T-helper 1 cell treated with Interleukin-12 subunit alpha and Interleukin-12 subunit beta and Interleukin-4 antibody, amounts not matched to agents 30 μg/mL and 1 μg/mL, for 36 hours (primary cell): ENCODE measurements around the gene DNAAF3.
"Not testable (repeated sequence)": the region's sequence is repeated elsewhere in the genome, so short reads cannot be mapped to it uniquely, and the experiment has no call there.

Source experiments
- H3K27ac Mint-ChIP-seq: one replicate; pipeline ENCODE4 v1.8.0; 2021; ENCODE audit warnings: mild to moderate bottlenecking, mixed read lengths
- H3K27me3 Mint-ChIP-seq: one replicate; pipeline ENCODE4 v1.8.0; 2021; ENCODE audit warnings: low read depth, mixed read lengths
- H3K36me3 Mint-ChIP-seq: one replicate; pipeline ENCODE4 v1.8.0; 2021; ENCODE audit warnings: low read depth, mixed read lengths
- H3K4me1 Mint-ChIP-seq: one replicate; pipeline ENCODE4 v1.8.0; 2021; ENCODE audit warnings: low read depth, mixed read lengths
- H3K4me3 Mint-ChIP-seq: one replicate; pipeline ENCODE4 v1.8.0; 2021; ENCODE audit warnings: mild to moderate bottlenecking, moderate library complexity, mixed read lengths
- H3K9me3 Mint-ChIP-seq: one replicate; pipeline ENCODE4 v1.8.0; 2021; ENCODE audit warnings: mixed read lengths

DNAAF3 gene

GRCh38 chr19:55169136-55169535, 2.7 kb upstream of the DNAAF3 start:
- Mint-ChIP-seq H3K9me3 (no peaks in the 10 kb centered on the region), H3K27me3 (peaks cover 79% of the 10 kb centered on the region), H3K27ac (no peak overlapping the region), H3K4me3 (no peak overlapping the region), H3K4me1 (peaks cover 21% of the 10 kb centered on the region), H3K36me3 (no peaks in the 10 kb centered on the region)

GRCh38 chr19:55165952-55166529, 372 bp downstream of the DNAAF3 start:
- peaks cover 54% of the 10 kb centered on the region for H3K27me3 Mint-ChIP-seq
- H3K36me3 Mint-ChIP-seq = no peaks in the 10 kb centered on the region
- H3K27ac Mint-ChIP-seq = no peak overlapping the region
- H3K9me3 Mint-ChIP-seq = no peaks in the 10 kb centered on the region
- peak overlapping the region; percentile 83 for H3K4me3 Mint-ChIP-seq
- peaks cover 13% of the 10 kb centered on the region for H3K4me1 Mint-ChIP-seq

- Mint-ChIP-seq H3K9me3 (no peaks in the 10 kb centered on the region), H3K36me3 (no peaks in the 10 kb centered on the region), H3K27ac (no peak overlapping the region), H3K27me3 (peaks cover 51% of the 10 kb centered on the region), H3K4me3 (no peak overlapping the region), H3K4me1 (peaks cover 12% of the 10 kb centered on the region)
Measured at GRCh38 chr19:55161571-55162322, 4.7 kb downstream of the DNAAF3 start.

- H3K9me3 Mint-ChIP-seq = no peaks in the 10 kb centered on the region
- peaks cover 48% of the 10 kb centered on the region for H3K27me3 Mint-ChIP-seq
- H3K4me3 Mint-ChIP-seq = no peak overlapping the region
- H3K4me1 Mint-ChIP-seq = peaks cover 4% of the 10 kb centered on the region
- H3K36me3 Mint-ChIP-seq = no peaks in the 10 kb centered on the region
- H3K27ac Mint-ChIP-seq = no peak overlapping the region
Measured at GRCh38 chr19:55160986-55161365, 5.4 kb downstream of the DNAAF3 start.

GRCh38 chr19:55160128-55160985, 6.1 kb downstream of the DNAAF3 start:
- H3K27me3 Mint-ChIP-seq = peaks cover 42% of the 10 kb centered on the region
- H3K36me3 Mint-ChIP-seq = no peaks in the 10 kb centered on the region
- peak overlapping the region; percentile 13 for H3K27ac Mint-ChIP-seq

GRCh38 chr19:55158848-55159749, 7.3 kb downstream of the DNAAF3 start:
- Mint-ChIP-seq H3K27ac (no peak overlapping the region), H3K36me3 (no peaks in the 10 kb centered on the region), H3K9me3 (no peaks in the 10 kb centered on the region), H3K4me1 (peaks cover 7% of the 10 kb centered on the region), H3K27me3 (peaks cover 37% of the 10 kb centered on the region), H3K4me3 (no peak overlapping the region)

More at GRCh38 chr19:55160128-55160985, 6.1 kb downstream of the DNAAF3 start:
- peak overlapping the region; percentile 47 for H3K4me3 Mint-ChIP-seq
- peaks cover 3% of the 10 kb centered on the region for H3K4me1 Mint-ChIP-seq
- no peaks in the 10 kb centered on the region for H3K9me3 Mint-ChIP-seq

- H3K4me3 Mint-ChIP-seq = no peak overlapping the region
- H3K9me3 Mint-ChIP-seq = peaks cover 4% of the 10 kb centered on the region
- H3K4me1 Mint-ChIP-seq = peaks cover 7% of the 10 kb centered on the region
- peaks cover 37% of the 10 kb centered on the region for H3K27me3 Mint-ChIP-seq
- H3K27ac Mint-ChIP-seq = no peak overlapping the region
- no peaks in the 10 kb centered on the region for H3K36me3 Mint-ChIP-seq
Measured at GRCh38 chr19:55158423-55158822, 8.0 kb downstream of the DNAAF3 start.

- Mint-ChIP-seq H3K27ac (no peak within 1 kb of the TSS), H3K4me3 (no peak within 1 kb of the TSS), H3K36me3 (no peaks in the 10 kb centered on the region), H3K9me3 (peaks cover 4% of the 10 kb centered on the region), H3K27me3 (peaks cover 33% of the 10 kb centered on the region), H3K4me1 (peaks cover 8% of the 10 kb centered on the region)
Measured at GRCh38 chr19:55157064-55157908, 9.1 kb downstream of the DNAAF3 start, which contains the start of gene TNNI3. Gene TNNI3, minus strand, starts transcription at chr19:55157732. Its CDS starts 143 bp downstream, at chr19:55157589.

GRCh38 chr19:55156202-55157063, 10.0 kb downstream of the DNAAF3 start:
- Mint-ChIP-seq H3K36me3 (no peaks in the 10 kb centered on the region), H3K27ac (no peak overlapping the region), H3K9me3 (peaks cover 10% of the 10 kb centered on the region), H3K4me1 (peaks cover 13% of the 10 kb centered on the region), H3K27me3 (peaks cover 32% of the 10 kb centered on the region), H3K4me3 (no peak overlapping the region)

- H3K27me3 Mint-ChIP-seq = peaks cover 32% of the 10 kb centered on the region
- not testable (repeated sequence) for H3K9me3 Mint-ChIP-seq, H3K36me3 Mint-ChIP-seq, H3K27ac Mint-ChIP-seq, H3K4me3 Mint-ChIP-seq
- peaks cover 13% of the 10 kb centered on the region for H3K4me1 Mint-ChIP-seq
Measured at GRCh38 chr19:55155784-55156183, 10.6 kb downstream of the DNAAF3 start.

- H3K4me1 Mint-ChIP-seq = peaks cover 10% of the 10 kb centered on the region
- peaks cover 29% of the 10 kb centered on the region for H3K27me3 Mint-ChIP-seq
- H3K27ac Mint-ChIP-seq = no peak overlapping the region
- no peak overlapping the region for H3K4me3 Mint-ChIP-seq
- H3K36me3 Mint-ChIP-seq = no peaks in the 10 kb centered on the region
- peaks cover 10% of the 10 kb centered on the region for H3K9me3 Mint-ChIP-seq
Measured at GRCh38 chr19:55153652-55154264, 12.7 kb downstream of the DNAAF3 start.

GRCh38 chr19:55152017-55152416, 14.4 kb downstream of the DNAAF3 start:
- Mint-ChIP-seq H3K27ac (peak overlapping the region; percentile 70), H3K4me3 (peak overlapping the region; percentile 15), H3K36me3 (no peaks in the 10 kb centered on the region), H3K4me1 (peaks cover 10% of the 10 kb centered on the region), H3K27me3 (peaks cover 33% of the 10 kb centered on the region), H3K9me3 (peaks cover 10% of the 10 kb centered on the region)
